H1 (cell line): Measurements from ENCODE around the gene CDYL2. TPM values are rescaled to one million over a fixed set of nuclear protein-coding genes. Genes with fewer than 3 reads are reported as not detected.

ENCODE experiments used
- CBX5 ChIP-seq: fragments of 300-800, 300-1000 bp; sonication (generic); IDR thresholded peaks from 2 replicates; pipeline ENCODE4 v1.7.1; 2016; ENCODE audit warnings: antibody characterized with exemption, low read length, low read depth
- CHD7 ChIP-seq: fragments of 300-600 bp; sonication (generic); IDR thresholded peaks from 2 replicates; pipeline ENCODE4 v1.7.1; 2012; ENCODE audit warnings: low read length, moderate library complexity, mild to moderate bottlenecking, inconsistent platforms; ENCODE audit not compliant: insufficient replicate concordance
- FOSL1 ChIP-seq: IDR thresholded peaks from 2 replicates; pipeline ENCODE4 v1.6.1; 2011; ENCODE audit warnings: mild to moderate bottlenecking, low read depth, low read length, moderate library complexity; ENCODE audit not compliant: insufficient read depth
- JUND ChIP-seq: IDR thresholded peaks from 2 replicates; pipeline ENCODE4 v1.6.1; 2011; ENCODE audit warnings: mild to moderate bottlenecking, improper control_type of control experiment, low read length
- NANOG ChIP-seq: IDR thresholded peaks from 2 replicates; pipeline ENCODE4 v1.6.1; 2011; ENCODE audit warnings: low read length, low read depth, mild to moderate bottlenecking, inconsistent platforms; ENCODE audit not compliant: insufficient read depth, poor library complexity, severe bottlenecking
- PHF8 ChIP-seq: fragments of 200-600 bp; sonication (generic); conservative IDR thresholded peaks from 2 replicates; pipeline ENCODE4 v1.7.1; 2012; ENCODE audit warnings: low read depth, mild to moderate bottlenecking, inconsistent platforms, low read length, moderate library complexity
- RXRA ChIP-seq: IDR thresholded peaks from 2 replicates; pipeline ENCODE4 v1.6.1; 2011; ENCODE audit warnings: low read depth, mild to moderate bottlenecking, low read length, moderate library complexity; ENCODE audit not compliant: insufficient read depth
- SAP30 ChIP-seq: fragments of 300-600 bp; sonication (generic); IDR thresholded peaks from 2 replicates; pipeline ENCODE4 v1.7.1; 2012; ENCODE audit warnings: low read length, moderate library complexity, mild to moderate bottlenecking, inconsistent platforms; ENCODE audit not compliant: insufficient read depth, insufficient replicate concordance
- SP1 ChIP-seq: IDR thresholded peaks from 2 replicates; pipeline ENCODE4 v1.6.1; 2011; ENCODE audit warnings: low read depth, low read length
- ZNF274 ChIP-seq: IDR thresholded peaks from 2 replicates; pipeline ENCODE4 v1.7.0; 2012; ENCODE audit warnings: low read length, borderline replicate concordance; ENCODE audit errors: extremely low read depth
- polyA plus RNA-seq, 7 experiments: library from polyadenylated mRNA; depleted of rRNA in 3 of 7; stranded (reverse) in 5 of 7; unstranded in 2 of 7; fragments of >200 nt in 5 of 7; fragments of 200-250 nt in 2 of 7; gene quantifications; 1 replicate in 5 of 7; 2 replicates in 1 of 7; 4 replicates in 1 of 7; pipeline versions ENCODE4 v1.2.1 to v1.2.3, GENCODE V29; 2011 to 2013; ENCODE audit warnings: missing spikeins in 2 of 7, mixed read lengths in 2 of 7
- total RNA-seq: library from RNA; stranded (reverse); fragmentation: NEBNext Ultra II Directional; extraction: Animal tissue kit (Norgen Biotek cat#: 25700); gene quantifications from 2 replicates; pipeline ENCODE4 v1.2.1, GENCODE V29; 2021

CDYL2 gene
- total and polyA plus RNA-seq, 2 of the 8 experiments (the other 6 are each of a cell fraction or from before 2014, with no cell fraction given) = 0.33 to 5.3 TPM

- TF ChIP-seq CHD7 (no peak), CBX5 (no peak), RXRA (no peak), ZNF274 (no peak), SAP30 (no peak), PHF8 (no peak), JUND (no peak), FOSL1 (no peak), NANOG (no peak), SP1 (no peak)
Observed at GRCh38 chr16:80619824-80620223, 184.6 kb downstream of the CDYL2 start (continued).
